ENCODE measurements around the gene KSR1. TPM values are rescaled to one million over a fixed set of nuclear protein-coding genes. Genes with fewer than 3 reads are reported as not detected.

The KSR1 gene
- total RNA-seq, 1 experiment from 2014 or later, result 21.7 TPM

DNA sequence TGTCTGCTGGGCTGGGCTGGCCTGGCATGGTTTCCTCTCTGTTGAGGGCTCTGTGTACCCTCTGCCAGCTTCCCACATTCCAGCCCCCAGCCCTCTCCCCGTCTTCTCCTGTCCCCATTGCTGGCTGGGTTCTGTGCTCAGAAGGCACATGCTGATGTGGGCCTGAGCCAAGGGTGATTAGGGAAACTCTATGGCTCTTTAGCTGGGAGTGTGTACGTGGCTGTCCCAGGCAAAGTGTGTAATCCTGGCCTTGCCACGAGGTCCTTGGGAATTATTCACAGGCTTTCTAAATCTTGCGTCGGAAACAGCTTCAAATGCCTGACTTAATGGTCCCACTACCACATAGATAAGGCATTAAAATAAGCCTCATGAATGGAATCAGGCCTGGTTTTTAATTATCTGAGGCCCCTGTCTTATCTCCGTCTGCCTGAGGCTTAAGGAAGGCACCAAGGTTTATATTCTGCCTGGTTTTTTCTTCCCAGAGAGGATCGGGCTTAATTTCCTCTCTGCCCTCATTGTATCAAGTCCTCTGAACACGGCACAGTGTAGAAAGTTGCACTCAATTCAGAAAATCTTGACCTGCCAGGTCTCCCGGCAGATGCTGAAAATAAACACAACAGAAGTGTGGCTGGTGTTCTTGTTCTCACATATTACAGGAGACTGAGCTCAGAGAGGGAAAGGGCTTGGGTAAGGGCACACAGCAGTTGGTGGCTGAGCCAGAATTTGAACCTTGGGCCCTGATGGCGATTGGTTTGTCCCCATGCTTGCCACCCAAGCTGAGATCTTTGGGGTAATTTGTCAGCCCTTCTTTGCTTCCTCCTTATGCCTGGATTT, 121.9 kb downstream of the KSR1 start:
- DNase-seq (ENCODE audit: low read depth, low spot score) (no peak), ATAC-seq (peak; percentile 39)
- intact Hi-C loops (cut with micrococcal nuclease; ENCODE audit: unreplicated experiment) (no loop called here), in situ Hi-C loops (cut with HindIII; ENCODE audit: low pct_unique_long_range_greater_than_20kb, low sequenced_read_pairs) (no loop called here)
- POLR2A ChIA-PET, result no interaction called here
- Histone ChIP-seq H3K4me1 (ENCODE audit: control insufficient read depth, insufficient read depth, low read length) (peaks cover 23% of the 10 kb centered on the region), H3K4me3 (ENCODE audit: low read depth in 2 of 2, low read length in 2 of 2) (no peak overlapping the region), H3K9me3 (ENCODE audit: control insufficient read depth, insufficient read depth, low read depth, low read length) (no peaks in the 10 kb centered on the region), H3K36me3 (ENCODE audit: control insufficient read depth, insufficient read depth, low read length) (no peaks in the 10 kb centered on the region), H3K27ac (ENCODE audit: low read length) (peak overlapping the region; percentile 8; the same call in 1 of the 2 replicates), H3K27me3 (ENCODE audit: control insufficient read depth, insufficient read depth, low read length) (no peaks in the 10 kb centered on the region)
- CTCF ChIA-PET, result interaction anchor here (1.0 kb wide), 1 partner anchor 22 kb away, joined by 19 read pairs; no protein-coding TSS in a partner anchor
- no TSS peak for BruUV-seq (replicated peaks)
- TF ChIP-seq, protein P1, sequence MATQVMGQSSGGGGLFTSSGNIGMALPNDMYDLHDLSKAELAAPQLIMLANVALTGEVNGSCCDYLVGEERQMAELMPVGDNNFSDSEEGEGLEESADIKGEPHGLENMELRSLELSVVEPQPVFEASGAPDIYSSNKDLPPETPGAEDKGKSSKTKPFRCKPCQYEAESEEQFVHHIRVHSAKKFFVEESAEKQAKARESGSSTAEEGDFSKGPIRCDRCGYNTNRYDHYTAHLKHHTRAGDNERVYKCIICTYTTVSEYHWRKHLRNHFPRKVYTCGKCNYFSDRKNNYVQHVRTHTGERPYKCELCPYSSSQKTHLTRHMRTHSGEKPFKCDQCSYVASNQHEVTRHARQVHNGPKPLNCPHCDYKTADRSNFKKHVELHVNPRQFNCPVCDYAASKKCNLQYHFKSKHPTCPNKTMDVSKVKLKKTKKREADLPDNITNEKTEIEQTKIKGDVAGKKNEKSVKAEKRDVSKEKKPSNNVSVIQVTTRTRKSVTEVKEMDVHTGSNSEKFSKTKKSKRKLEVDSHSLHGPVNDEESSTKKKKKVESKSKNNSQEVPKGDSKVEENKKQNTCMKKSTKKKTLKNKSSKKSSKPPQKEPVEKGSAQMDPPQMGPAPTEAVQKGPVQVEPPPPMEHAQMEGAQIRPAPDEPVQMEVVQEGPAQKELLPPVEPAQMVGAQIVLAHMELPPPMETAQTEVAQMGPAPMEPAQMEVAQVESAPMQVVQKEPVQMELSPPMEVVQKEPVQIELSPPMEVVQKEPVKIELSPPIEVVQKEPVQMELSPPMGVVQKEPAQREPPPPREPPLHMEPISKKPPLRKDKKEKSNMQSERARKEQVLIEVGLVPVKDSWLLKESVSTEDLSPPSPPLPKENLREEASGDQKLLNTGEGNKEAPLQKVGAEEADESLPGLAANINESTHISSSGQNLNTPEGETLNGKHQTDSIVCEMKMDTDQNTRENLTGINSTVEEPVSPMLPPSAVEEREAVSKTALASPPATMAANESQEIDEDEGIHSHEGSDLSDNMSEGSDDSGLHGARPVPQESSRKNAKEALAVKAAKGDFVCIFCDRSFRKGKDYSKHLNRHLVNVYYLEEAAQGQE (IDR thresholded peaks at IDR 0.05; ENCODE audit: insufficient read depth in 1 of 2, low read depth in 2 of 2, low read length in 1 of 2), result no peak
- TF ChIP-seq TCF7L2 (IDR thresholded peaks at IDR 0.05; ENCODE audit: low read depth, low read length) (no peak), SIN3A (IDR thresholded peaks at IDR 0.05; ENCODE audit: borderline replicate concordance, insufficient read depth, low read depth, low read length) (no peak), POLR2AphosphoS5 (IDR thresholded peaks at IDR 0.05; ENCODE audit: low read depth, low read length) (no peak)
- TF ChIP-seq, protein P2, sequence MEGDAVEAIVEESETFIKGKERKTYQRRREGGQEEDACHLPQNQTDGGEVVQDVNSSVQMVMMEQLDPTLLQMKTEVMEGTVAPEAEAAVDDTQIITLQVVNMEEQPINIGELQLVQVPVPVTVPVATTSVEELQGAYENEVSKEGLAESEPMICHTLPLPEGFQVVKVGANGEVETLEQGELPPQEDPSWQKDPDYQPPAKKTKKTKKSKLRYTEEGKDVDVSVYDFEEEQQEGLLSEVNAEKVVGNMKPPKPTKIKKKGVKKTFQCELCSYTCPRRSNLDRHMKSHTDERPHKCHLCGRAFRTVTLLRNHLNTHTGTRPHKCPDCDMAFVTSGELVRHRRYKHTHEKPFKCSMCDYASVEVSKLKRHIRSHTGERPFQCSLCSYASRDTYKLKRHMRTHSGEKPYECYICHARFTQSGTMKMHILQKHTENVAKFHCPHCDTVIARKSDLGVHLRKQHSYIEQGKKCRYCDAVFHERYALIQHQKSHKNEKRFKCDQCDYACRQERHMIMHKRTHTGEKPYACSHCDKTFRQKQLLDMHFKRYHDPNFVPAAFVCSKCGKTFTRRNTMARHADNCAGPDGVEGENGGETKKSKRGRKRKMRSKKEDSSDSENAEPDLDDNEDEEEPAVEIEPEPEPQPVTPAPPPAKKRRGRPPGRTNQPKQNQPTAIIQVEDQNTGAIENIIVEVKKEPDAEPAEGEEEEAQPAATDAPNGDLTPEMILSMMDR (IDR thresholded peaks at IDR 0.05), result no peak

- CTCF ChIA-PET, result interaction anchor here (0.6 to 1.0 kb wide), 2 partner anchors 13 to 21 kb away, joined by 3 to 19 read pairs; no protein-coding TSS in a partner anchor
- Histone ChIP-seq H3K4me3 (ENCODE audit: low read depth in 2 of 2, low read length in 2 of 2) (no peak overlapping the region), H3K4me1 (ENCODE audit: control insufficient read depth, insufficient read depth, low read length) (peaks cover 23% of the 10 kb centered on the region), H3K36me3 (ENCODE audit: control insufficient read depth, insufficient read depth, low read length) (no peaks in the 10 kb centered on the region), H3K9me3 (ENCODE audit: control insufficient read depth, insufficient read depth, low read depth, low read length) (no peaks in the 10 kb centered on the region), H3K27me3 (ENCODE audit: control insufficient read depth, insufficient read depth, low read length) (no peaks in the 10 kb centered on the region), H3K27ac (ENCODE audit: low read length) (no peak overlapping the region)
- intact Hi-C loops (cut with micrococcal nuclease; ENCODE audit: unreplicated experiment) (no loop called here), in situ Hi-C loops (cut with HindIII; ENCODE audit: low pct_unique_long_range_greater_than_20kb, low sequenced_read_pairs) (no loop called here)
- DNase-seq (ENCODE audit: low read depth, low spot score), result no peak
- peak; percentile 58; the same call in 1 of the 2 replicates for ATAC-seq
- POLR2A ChIA-PET, result no interaction called here
- TF ChIP-seq SIN3A (IDR thresholded peaks at IDR 0.05; ENCODE audit: borderline replicate concordance, insufficient read depth, low read depth, low read length), result no peak
- TF ChIP-seq, protein P1 (IDR thresholded peaks at IDR 0.05; ENCODE audit: insufficient read depth in 1 of 2, low read depth in 2 of 2, low read length in 1 of 2), result no peak
- BruUV-seq (replicated peaks), result no TSS peak
Observed at GRCh38 chr17:27578718-27579085, 122.5 kb downstream of the KSR1 start.

Data from Panc1 (cell line).